Measurements from ENCODE around the gene VDAC2.

DNA sequence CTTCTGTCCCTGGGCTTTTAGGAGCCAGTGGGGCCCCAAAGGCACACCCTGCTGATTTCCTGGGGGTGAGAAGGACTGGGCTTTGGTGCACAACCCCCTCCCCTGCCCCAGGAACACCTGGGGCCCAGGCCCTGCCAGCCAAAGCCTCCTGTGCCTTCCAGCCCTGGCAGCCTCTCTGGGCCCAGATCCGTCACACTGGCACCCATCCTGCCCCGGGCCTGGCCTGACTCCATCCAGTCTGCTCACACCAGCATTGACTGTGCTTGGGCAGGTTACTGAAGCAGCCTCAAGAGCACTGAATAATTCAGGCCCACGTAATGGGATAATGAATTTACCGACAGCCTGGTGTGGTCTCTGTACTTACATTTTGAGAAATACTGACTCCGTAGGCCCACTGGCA, 37.2 kb downstream of the VDAC2 start:
- TF ChIP-seq TAF1 (IDR thresholded peaks at IDR 0.05; ENCODE audit: low read depth, low read length) = no peak
- TF ChIP-seq POLR2AphosphoS5 (IDR thresholded peaks at IDR 0.05; ENCODE audit: low read depth, low read length) = no peak
- TF ChIP-seq POLR2A (IDR thresholded peaks at IDR 0.05; ENCODE audit: low read depth, low read length) = no peak
- TF ChIP-seq SPI1 (IDR thresholded peaks at IDR 0.05; ENCODE audit: low read depth, low read length) = no peak
- no peak for TF ChIP-seq POU2F2 (IDR thresholded peaks at IDR 0.05; ENCODE audit: low read depth, low read length)

All from GM12891 (cell line).